Stomach smooth muscle (tissue), 2 donors: ENCODE measurements around the gene SEMA5B.

Experiments
- H3K27ac ChIP-seq: one replicate; pipeline ENCODE4 v1.7.0; 2013; ENCODE audit warnings: mild to moderate bottlenecking, low read length, inconsistent platforms
- H3K27me3 ChIP-seq, 2 donors: one replicate each; pipeline ENCODE4 v1.7.0; 2013; ENCODE audit warnings: low read length in 2 of 2; ENCODE audit not compliant: insufficient read depth in 2 of 2, control insufficient read depth in 1 of 2
- H3K36me3 ChIP-seq, 2 donors: one replicate each; pipeline ENCODE4 v1.7.0; 2013; ENCODE audit warnings: low read length in 2 of 2; ENCODE audit not compliant: control insufficient read depth in 2 of 2, insufficient read depth in 2 of 2
- H3K4me1 ChIP-seq: one replicate; pipeline ENCODE4 v1.7.0; 2013; ENCODE audit warnings: low read length; ENCODE audit not compliant: control insufficient read depth, insufficient read depth
- H3K4me3 ChIP-seq, 2 donors: one replicate each; pipeline ENCODE4 v1.7.0; 2013; ENCODE audit warnings: low read length in 2 of 2
- H3K9ac ChIP-seq, 2 donors: one replicate each; pipeline ENCODE4 v1.7.0; 2013; ENCODE audit warnings: low read length in 2 of 2, mild to moderate bottlenecking in 1 of 2
- H3K9me3 ChIP-seq, 2 donors: one replicate each; pipeline ENCODE4 v1.7.0; 2013; ENCODE audit warnings: low read length in 2 of 2; ENCODE audit not compliant: control insufficient read depth in 2 of 2
- donor health status: healthy.
- donor health status: Pancreatic carcinoma.

The SEMA5B gene

DNA sequence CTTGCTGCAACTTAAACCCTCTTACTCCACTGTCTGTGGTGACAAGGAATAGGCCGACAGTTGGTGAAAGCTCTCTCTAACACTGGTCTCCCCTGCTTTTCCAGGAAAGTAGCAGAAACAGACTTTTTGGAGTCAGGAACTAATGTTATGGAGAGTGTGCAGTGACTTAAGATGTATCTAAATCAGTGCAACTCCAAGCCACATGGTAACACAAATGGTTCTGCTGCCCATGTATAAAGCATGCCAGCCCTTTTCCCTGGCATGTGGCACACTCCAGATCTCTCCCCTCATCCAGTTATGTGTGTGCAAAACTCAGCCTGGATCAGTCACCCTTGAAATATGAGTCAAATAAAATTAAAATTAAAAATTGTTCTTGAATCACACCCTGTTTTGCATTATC is 55.4 kb downstream of the SEMA5B start:
- H3K27ac ChIP-seq: no peak overlapping the region
- no peaks in the 10 kb centered on the region for H3K36me3 ChIP-seq

DNA sequence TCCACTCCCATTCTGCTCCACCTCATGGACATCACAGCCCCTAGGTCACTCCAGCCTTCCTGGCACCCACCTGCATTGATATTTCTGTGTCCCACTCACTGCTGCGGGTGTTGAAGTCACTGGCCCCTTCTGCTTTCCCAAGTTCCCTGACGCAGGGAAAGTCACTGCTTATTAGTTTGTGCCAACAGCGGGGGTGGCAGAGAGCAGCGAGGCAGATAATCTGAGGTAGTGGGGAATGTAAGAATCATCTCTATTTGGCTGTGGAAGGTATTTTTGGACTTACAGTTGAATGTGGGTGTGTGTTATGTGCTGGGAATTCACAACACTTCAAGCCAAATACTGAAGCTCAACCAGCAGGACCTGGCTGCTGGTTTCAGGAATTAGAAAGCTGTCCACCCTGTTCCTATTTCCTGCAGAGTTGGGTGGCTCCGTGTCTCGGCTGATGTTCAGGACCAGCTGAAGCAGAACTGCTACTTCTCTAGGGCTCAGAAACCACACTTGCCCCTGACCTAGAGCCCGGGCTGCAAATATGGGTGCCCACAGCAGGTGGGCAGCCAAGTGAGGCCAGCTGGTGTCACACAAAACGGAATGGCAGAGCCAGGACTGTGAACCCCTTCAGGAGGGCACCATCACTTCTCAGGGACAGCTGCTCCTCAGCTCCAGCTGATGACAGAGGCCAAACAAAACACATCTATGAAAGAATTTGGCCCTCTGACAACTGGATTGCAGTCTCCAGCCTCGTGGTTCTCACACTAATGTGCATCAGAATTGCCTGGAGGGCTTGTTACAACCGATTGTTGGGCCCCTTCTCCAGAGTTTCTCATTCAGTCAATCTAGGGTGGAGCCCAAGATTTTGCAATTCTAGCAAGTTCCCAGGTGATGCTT is 57.7 kb downstream of the SEMA5B start:
- no peak overlapping the region for H3K27ac ChIP-seq

More for the DNA sequence above, 55.4 kb downstream of the SEMA5B start:
- Histone ChIP-seq H3K4me3 (no peak overlapping the region), H3K9me3 (no peaks in the 10 kb centered on the region), H3K4me1 (peaks cover 25% of the 10 kb centered on the region), H3K27me3 (no peaks in the 10 kb centered on the region), H3K9ac (no peak overlapping the region)

DNA sequence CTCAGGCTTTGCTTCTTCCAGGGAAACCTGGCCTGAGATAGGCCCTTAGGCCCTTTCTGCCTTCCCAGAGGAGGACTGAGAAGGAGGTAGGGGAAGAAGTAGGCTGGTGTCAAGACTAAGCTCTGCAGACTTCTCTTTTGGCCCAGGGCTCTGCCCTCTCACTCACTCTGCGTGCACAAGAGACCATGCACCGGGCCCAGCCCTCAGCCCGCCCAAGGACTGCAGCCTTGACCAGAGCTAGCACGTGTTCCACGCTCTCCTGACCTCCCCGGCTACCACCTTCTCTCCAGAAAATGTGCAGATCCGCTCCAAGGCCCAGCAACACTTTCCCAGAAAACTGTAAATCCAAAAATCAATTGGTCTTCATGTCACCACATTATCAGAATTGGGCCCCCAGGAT is 59.8 kb downstream of the SEMA5B start:
- H3K27ac ChIP-seq: no peak overlapping the region
- no peaks in the 10 kb centered on the region for H3K36me3 ChIP-seq
- H3K4me1 ChIP-seq: peaks cover 11% of the 10 kb centered on the region
- no peak overlapping the region for H3K4me3 ChIP-seq
- no peaks in the 10 kb centered on the region for H3K9me3 ChIP-seq
- H3K9ac ChIP-seq: no peak overlapping the region
- H3K27me3 ChIP-seq: no peaks in the 10 kb centered on the region

More for the DNA sequence above, 57.7 kb downstream of the SEMA5B start:
- no peak overlapping the region for H3K4me3 ChIP-seq
- no peaks in the 10 kb centered on the region for H3K36me3 ChIP-seq
- H3K9ac ChIP-seq: no peak overlapping the region
- peaks cover 19% of the 10 kb centered on the region for H3K4me1 ChIP-seq
- no peaks in the 10 kb centered on the region for H3K27me3 ChIP-seq
- H3K9me3 ChIP-seq: no peaks in the 10 kb centered on the region

DNA sequence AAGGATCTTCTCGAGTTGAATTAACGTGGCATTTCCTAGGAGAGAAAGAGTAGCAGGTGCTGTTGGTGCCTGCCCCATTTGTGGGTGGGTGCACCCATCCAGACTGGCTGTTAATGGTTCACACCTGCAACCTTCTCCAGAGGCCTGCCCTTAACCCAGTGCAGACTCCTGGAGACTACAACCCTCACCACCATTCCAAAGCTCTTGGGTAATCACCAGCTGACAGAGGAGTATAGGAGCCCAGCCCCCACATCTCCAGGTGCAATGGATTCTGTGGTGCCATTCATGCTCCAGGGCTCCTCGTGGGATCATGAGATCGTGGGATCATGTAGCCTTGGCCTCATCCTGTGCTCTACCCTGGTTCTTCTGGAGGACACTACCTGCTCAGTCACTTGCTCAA is 60.2 kb downstream of the SEMA5B start:
- no peaks in the 10 kb centered on the region for H3K36me3 ChIP-seq
- no peak overlapping the region for H3K9ac ChIP-seq
- no peaks in the 10 kb centered on the region for H3K9me3 ChIP-seq
- no peak overlapping the region for H3K27ac ChIP-seq
- H3K4me1 ChIP-seq: peaks cover 11% of the 10 kb centered on the region
- H3K27me3 ChIP-seq: no peaks in the 10 kb centered on the region
- no peak overlapping the region for H3K4me3 ChIP-seq

DNA sequence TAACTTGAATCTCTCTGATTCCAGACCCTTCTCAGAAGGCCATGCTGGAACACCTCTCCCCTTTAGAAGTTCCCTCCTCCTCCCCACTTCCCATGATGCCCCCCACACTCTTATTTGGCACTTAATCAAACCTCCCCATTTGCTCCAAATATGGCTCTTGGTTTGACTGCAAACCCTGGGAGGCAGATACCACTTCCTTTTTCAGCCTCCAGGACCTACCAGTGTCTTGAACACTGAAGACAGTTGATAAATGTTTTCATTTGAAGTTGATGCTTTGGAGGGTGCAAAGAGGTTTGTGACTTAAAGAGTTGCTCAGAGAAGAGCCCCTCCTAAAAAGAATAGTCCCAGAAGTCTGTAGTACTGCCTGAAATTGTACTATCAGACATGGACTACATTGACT is 61.5 kb downstream of the SEMA5B start:
- no peak overlapping the region for H3K27ac ChIP-seq
- H3K4me3 ChIP-seq: no peak overlapping the region
- H3K9me3 ChIP-seq: no peaks in the 10 kb centered on the region
- H3K4me1 ChIP-seq: peaks cover 11% of the 10 kb centered on the region
- no peak overlapping the region for H3K9ac ChIP-seq
- H3K36me3 ChIP-seq: no peaks in the 10 kb centered on the region
- H3K27me3 ChIP-seq: peaks cover 0 to 2% of the 10 kb centered on the region in 2 donors

DNA sequence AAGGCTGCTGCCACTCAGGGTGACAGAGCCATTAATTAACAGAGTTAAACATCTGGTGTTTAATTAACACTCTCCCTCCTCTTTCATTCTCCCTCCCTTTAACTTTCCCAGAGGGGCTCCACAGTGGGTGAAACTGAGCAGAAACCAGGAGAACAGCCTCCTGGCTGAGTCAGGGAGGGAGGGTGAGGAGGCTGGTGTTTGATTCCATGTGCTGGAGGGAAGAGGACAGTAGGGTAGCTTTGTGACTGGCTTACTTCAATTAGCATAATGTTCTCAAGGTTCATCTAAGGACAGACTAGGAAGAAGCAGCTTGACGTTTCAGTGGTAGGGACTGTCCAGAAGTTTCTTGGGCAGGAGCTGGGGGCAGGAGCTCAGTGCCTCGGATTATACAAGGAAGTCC is 62.8 kb downstream of the SEMA5B start:
- Histone ChIP-seq H3K27me3 (peaks cover 0 to 2% of the 10 kb centered on the region in 2 donors), H3K9ac (no peak overlapping the region), H3K9me3 (no peaks in the 10 kb centered on the region), H3K27ac (no peak overlapping the region), H3K4me3 (no peak overlapping the region), H3K4me1 (peaks cover 5% of the 10 kb centered on the region), H3K36me3 (no peaks in the 10 kb centered on the region)

DNA sequence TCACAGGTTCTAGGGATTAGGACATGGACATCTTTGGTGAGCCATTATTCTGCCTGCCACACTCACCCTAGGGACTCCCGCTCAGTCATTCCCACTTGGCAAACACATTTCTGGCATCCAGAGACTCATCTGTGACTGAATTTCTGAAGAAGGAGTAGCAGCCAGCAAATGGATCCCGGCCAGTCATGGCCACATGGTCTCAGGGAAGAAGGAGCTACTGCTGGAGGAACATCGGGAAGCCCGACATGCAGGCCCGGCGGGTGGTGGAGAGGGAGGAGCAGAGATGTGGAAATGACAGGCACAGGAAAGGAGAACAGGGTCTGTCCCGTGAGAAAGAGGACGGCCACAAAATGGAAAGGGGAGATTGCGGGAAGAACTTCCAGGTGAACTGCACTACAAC is 65.4 kb downstream of the SEMA5B start:
- peaks cover 13% of the 10 kb centered on the region for H3K4me1 ChIP-seq
- H3K27me3 ChIP-seq: peaks cover 0 to 2% of the 10 kb centered on the region in 2 donors
- H3K9ac ChIP-seq: no peak overlapping the region
- no peak overlapping the region for H3K27ac ChIP-seq
- no peaks in the 10 kb centered on the region for H3K36me3 ChIP-seq
- no peaks in the 10 kb centered on the region for H3K9me3 ChIP-seq
- H3K4me3 ChIP-seq: no peak overlapping the region

DNA sequence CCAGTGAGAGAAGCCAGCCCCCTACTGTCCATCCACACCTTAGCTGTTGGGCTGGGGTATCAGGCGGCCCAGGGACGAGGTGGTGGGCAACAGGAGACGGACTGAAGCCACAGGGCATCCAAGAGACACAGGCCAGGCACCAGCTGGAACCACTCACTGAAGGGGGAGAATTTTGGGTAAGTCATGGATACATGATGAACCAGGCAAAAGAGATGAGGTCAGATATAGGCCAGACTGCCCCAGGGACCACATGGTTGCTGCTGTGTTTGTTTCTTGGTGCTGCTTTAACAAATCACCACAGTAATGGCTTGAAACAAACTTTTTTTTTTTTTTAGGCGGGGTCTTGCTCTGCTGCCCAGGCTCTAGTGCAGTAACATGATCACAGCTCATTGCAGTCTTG is 66.4 kb downstream of the SEMA5B start:
- no peak overlapping the region for H3K27ac ChIP-seq
- peaks cover 0 to 4% of the 10 kb centered on the region in 2 donors for H3K27me3 ChIP-seq
- H3K9me3 ChIP-seq: no peaks in the 10 kb centered on the region
- peaks cover 20% of the 10 kb centered on the region for H3K4me1 ChIP-seq
- H3K4me3 ChIP-seq: no peak overlapping the region
- H3K9ac ChIP-seq: no peak overlapping the region
- H3K36me3 ChIP-seq: no peaks in the 10 kb centered on the region

DNA sequence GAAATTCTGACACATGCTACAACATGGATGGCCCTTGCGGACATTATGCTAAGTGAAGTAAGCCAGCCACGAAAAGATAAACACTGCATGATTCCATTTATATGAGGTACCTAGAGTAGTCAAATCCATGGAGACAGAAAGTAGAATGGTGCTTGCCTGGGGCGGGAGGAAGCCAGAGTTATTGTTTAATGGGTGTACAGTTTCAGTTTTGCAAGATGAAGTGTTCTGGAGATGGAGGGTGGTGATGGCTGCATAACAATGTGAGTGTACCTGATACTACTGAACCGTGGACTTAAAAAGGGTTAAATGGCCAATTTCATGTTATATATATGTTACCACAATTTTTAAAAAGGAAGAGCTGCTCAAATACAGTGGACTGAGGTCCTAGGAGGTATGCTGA is 66.9 kb downstream of the SEMA5B start:
- Histone ChIP-seq H3K27me3 (peaks cover 0 to 4% of the 10 kb centered on the region in 2 donors), H3K9ac (no peak overlapping the region), H3K9me3 (no peaks in the 10 kb centered on the region), H3K27ac (no peak overlapping the region), H3K4me1 (peaks cover 20% of the 10 kb centered on the region), H3K4me3 (no peak overlapping the region), H3K36me3 (no peaks in the 10 kb centered on the region)

DNA sequence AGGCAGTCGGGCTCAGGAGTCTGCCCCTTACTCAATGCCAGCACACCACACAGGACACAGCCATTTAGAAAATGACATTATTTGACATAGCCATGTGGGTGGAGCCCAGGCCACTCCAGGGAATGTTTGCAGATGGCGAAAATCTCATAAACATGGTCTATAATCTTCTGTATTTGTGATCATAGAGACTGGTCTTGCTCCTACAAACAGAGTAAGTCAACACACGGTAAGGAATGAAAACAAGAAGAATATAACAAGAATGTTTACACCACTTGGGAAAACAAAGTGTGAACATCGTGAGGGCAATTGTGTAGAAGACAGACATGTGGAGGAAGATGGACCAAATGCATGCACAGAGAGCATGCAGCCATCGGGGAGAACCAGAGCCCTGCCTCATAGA is 68.2 kb downstream of the SEMA5B start:
- Histone ChIP-seq H3K36me3 (no peaks in the 10 kb centered on the region), H3K4me1 (peaks cover 17% of the 10 kb centered on the region), H3K27me3 (peaks cover 0 to 4% of the 10 kb centered on the region in 2 donors), H3K4me3 (no peak overlapping the region), H3K9me3 (no peaks in the 10 kb centered on the region), H3K27ac (no peak overlapping the region), H3K9ac (no peak overlapping the region)
